ENCODE data around the gene CDC25B.

DNA sequence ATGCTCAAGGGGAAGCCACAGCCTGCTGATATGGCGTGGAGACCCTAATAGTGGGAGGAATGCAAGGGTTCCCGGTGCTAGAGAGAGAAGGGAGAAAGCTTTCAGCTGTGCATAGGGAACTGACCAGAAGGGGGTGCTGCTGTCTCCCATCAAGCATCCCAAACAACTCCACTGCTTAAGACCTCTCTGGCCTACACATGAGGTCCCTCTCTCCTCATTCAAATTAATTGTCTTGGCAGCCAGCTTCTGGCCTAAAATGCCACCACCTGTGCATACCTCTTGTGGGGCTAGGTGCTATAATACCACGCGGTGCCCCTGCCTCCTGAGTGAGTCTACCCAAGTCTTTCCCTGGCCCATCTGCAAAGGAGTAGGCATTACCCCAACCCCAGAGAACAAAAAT is 43.0 kb upstream of the CDC25B start:
- TF ChIP-seq, protein P1, sequence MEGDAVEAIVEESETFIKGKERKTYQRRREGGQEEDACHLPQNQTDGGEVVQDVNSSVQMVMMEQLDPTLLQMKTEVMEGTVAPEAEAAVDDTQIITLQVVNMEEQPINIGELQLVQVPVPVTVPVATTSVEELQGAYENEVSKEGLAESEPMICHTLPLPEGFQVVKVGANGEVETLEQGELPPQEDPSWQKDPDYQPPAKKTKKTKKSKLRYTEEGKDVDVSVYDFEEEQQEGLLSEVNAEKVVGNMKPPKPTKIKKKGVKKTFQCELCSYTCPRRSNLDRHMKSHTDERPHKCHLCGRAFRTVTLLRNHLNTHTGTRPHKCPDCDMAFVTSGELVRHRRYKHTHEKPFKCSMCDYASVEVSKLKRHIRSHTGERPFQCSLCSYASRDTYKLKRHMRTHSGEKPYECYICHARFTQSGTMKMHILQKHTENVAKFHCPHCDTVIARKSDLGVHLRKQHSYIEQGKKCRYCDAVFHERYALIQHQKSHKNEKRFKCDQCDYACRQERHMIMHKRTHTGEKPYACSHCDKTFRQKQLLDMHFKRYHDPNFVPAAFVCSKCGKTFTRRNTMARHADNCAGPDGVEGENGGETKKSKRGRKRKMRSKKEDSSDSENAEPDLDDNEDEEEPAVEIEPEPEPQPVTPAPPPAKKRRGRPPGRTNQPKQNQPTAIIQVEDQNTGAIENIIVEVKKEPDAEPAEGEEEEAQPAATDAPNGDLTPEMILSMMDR (conservative IDR thresholded peaks at IDR 0.05), result peak; percentile 71
- no peak for TF ChIP-seq EZH2 (IDR thresholded peaks at IDR 0.05; ENCODE audit: low read depth)

All from PC-9 (cell line).